ENCODE measurements around the gene ARHGEF39.
"Not testable (repeated sequence)": the region's sequence is repeated elsewhere in the genome, so short reads cannot be mapped to it uniquely, and the experiment has no call there.

The ARHGEF39 gene

GRCh38 chr9:35646533-35647265, 18.3 kb downstream of the ARHGEF39 start:
- no peak for DNase-seq (ENCODE audit: low read depth, low spot score)
- H3K27ac ChIP-seq = no peak overlapping the region

GRCh38 chr9:35646153-35646532, 18.9 kb downstream of the ARHGEF39 start:
- Histone ChIP-seq H3K36me3 (ENCODE audit: insufficient read depth, low read length) (no peaks in the 10 kb centered on the region), H3K4me3 (peak overlapping the region; percentile 79), H3K9ac (ENCODE audit: insufficient read length) (peak overlapping the region; percentile 56), H3K9me3 (ENCODE audit: low read depth, low read length) (no peaks in the 10 kb centered on the region), H3K27ac (no peak overlapping the region)
- TF ChIP-seq FOXP2 (optimal IDR thresholded peaks at IDR 0.05; ENCODE audit: control extremely low read depth, extremely low read length, insufficient read depth) (no peak), EZH2 (IDR thresholded peaks at IDR 0.05) (no peak), POLR2AphosphoS5 (IDR thresholded peaks at IDR 0.05; ENCODE audit: borderline replicate concordance, low read depth, low read length) (no peak)
- DNase-seq (ENCODE audit: low read depth, low spot score) = no peak

More at GRCh38 chr9:35646533-35647265, 18.3 kb downstream of the ARHGEF39 start:
- H3K4me3 ChIP-seq = peak overlapping the region; percentile 79
- TF ChIP-seq POLR2AphosphoS5 (IDR thresholded peaks at IDR 0.05; ENCODE audit: borderline replicate concordance, low read depth, low read length) (peak; percentile 69), EZH2 (IDR thresholded peaks at IDR 0.05) (no peak), FOXP2 (optimal IDR thresholded peaks at IDR 0.05; ENCODE audit: control extremely low read depth, extremely low read length, insufficient read depth) (no peak)
- H3K9me3 ChIP-seq (ENCODE audit: low read depth, low read length) = no peaks in the 10 kb centered on the region
- H3K36me3 ChIP-seq (ENCODE audit: insufficient read depth, low read length) = no peaks in the 10 kb centered on the region
- peak overlapping the region; percentile 56 for H3K9ac ChIP-seq (ENCODE audit: insufficient read length)

GRCh38 chr9:35645736-35646135, 19.3 kb downstream of the ARHGEF39 start:
- H3K4me3 ChIP-seq; H3K36me3 ChIP-seq (ENCODE audit: insufficient read depth, low read length); H3K27ac ChIP-seq; H3K9me3 ChIP-seq (ENCODE audit: low read depth, low read length); H3K9ac ChIP-seq (ENCODE audit: insufficient read length); DNase-seq (ENCODE audit: low read depth, low spot score): not testable (repeated sequence)

- H3K4me3 ChIP-seq = no peak overlapping the region
- no peaks in the 10 kb centered on the region for H3K36me3 ChIP-seq (ENCODE audit: insufficient read depth, low read length)
- H3K9me3 ChIP-seq (ENCODE audit: low read depth, low read length) = no peaks in the 10 kb centered on the region
- H3K27ac ChIP-seq = no peak overlapping the region
- H3K9ac ChIP-seq (ENCODE audit: insufficient read length) = no peak overlapping the region
- no peak for TF ChIP-seq EZH2 (IDR thresholded peaks at IDR 0.05)
- no peak for DNase-seq (ENCODE audit: low read depth, low spot score)
These were observed 21.9 kb downstream of the ARHGEF39 start for GRCh38 chr9:35643046-35643445.

GRCh38 chr9:35641478-35641877, 23.5 kb downstream of the ARHGEF39 start:
- H3K4me3 ChIP-seq; H3K9ac ChIP-seq (ENCODE audit: insufficient read length); H3K27ac ChIP-seq; H3K9me3 ChIP-seq (ENCODE audit: low read depth, low read length); DNase-seq (ENCODE audit: low read depth, low spot score); H3K36me3 ChIP-seq (ENCODE audit: insufficient read depth, low read length): not testable (repeated sequence)

- H3K36me3 ChIP-seq (ENCODE audit: insufficient read depth, low read length); H3K9ac ChIP-seq (ENCODE audit: insufficient read length); H3K4me3 ChIP-seq; H3K9me3 ChIP-seq (ENCODE audit: low read depth, low read length); H3K27ac ChIP-seq; DNase-seq (ENCODE audit: low read depth, low spot score): not testable (repeated sequence)
These were observed 24.6 kb downstream of the ARHGEF39 start for GRCh38 chr9:35640431-35640830.

GRCh38 chr9:35639631-35640030, 25.4 kb downstream of the ARHGEF39 start:
- Histone ChIP-seq H3K36me3 (ENCODE audit: insufficient read depth, low read length) (no peaks in the 10 kb centered on the region), H3K27ac (no peak overlapping the region), H3K9ac (ENCODE audit: insufficient read length) (no peak overlapping the region), H3K9me3 (ENCODE audit: low read depth, low read length) (no peaks in the 10 kb centered on the region), H3K4me3 (no peak overlapping the region)
- TF ChIP-seq EZH2 (IDR thresholded peaks at IDR 0.05) (no peak), FOXP2 (optimal IDR thresholded peaks at IDR 0.05; ENCODE audit: control extremely low read depth, extremely low read length, insufficient read depth) (no peak), POLR2AphosphoS5 (IDR thresholded peaks at IDR 0.05; ENCODE audit: borderline replicate concordance, low read depth, low read length) (no peak)
- no peak for DNase-seq (ENCODE audit: low read depth, low spot score)

GRCh38 chr9:35639225-35639624, 25.8 kb downstream of the ARHGEF39 start:
- H3K9ac ChIP-seq (ENCODE audit: insufficient read length) = not testable (repeated sequence)

GRCh38 chr9:35638751-35639150, 26.2 kb downstream of the ARHGEF39 start:
- not testable (repeated sequence) for H3K9me3 ChIP-seq (ENCODE audit: low read depth, low read length); H3K9ac ChIP-seq (ENCODE audit: insufficient read length); H3K27ac ChIP-seq; DNase-seq (ENCODE audit: low read depth, low spot score); H3K36me3 ChIP-seq (ENCODE audit: insufficient read depth, low read length); H3K4me3 ChIP-seq

More at GRCh38 chr9:35639225-35639624, 25.8 kb downstream of the ARHGEF39 start:
- not testable (repeated sequence) for H3K36me3 ChIP-seq (ENCODE audit: insufficient read depth, low read length); H3K27ac ChIP-seq; H3K4me3 ChIP-seq; DNase-seq (ENCODE audit: low read depth, low spot score); H3K9me3 ChIP-seq (ENCODE audit: low read depth, low read length)

- DNase-seq (ENCODE audit: low read depth, low spot score); H3K36me3 ChIP-seq (ENCODE audit: insufficient read depth, low read length); H3K9me3 ChIP-seq (ENCODE audit: low read depth, low read length); H3K27ac ChIP-seq; H3K4me3 ChIP-seq; H3K9ac ChIP-seq (ENCODE audit: insufficient read length): not testable (repeated sequence)
These were observed 27.5 kb downstream of the ARHGEF39 start for GRCh38 chr9:35637427-35637955.

- H3K4me3 ChIP-seq; DNase-seq (ENCODE audit: low read depth, low spot score); H3K9me3 ChIP-seq (ENCODE audit: low read depth, low read length); H3K27ac ChIP-seq; H3K36me3 ChIP-seq (ENCODE audit: insufficient read depth, low read length); H3K9ac ChIP-seq (ENCODE audit: insufficient read length): not testable (repeated sequence)
These were observed 28.1 kb downstream of the ARHGEF39 start for GRCh38 chr9:35636877-35637246.

Data from SK-N-MC (cell line).